Activated CD4-positive, alpha-beta T cell treated with anti-CD3 and anti-CD28 coated beads, Interleukin-2, amount 10 ng/mL, durations not matched to agents 7 days and 5 days (primary cell): ENCODE data around the gene TXNRD3. TPM values are rescaled to one million over a fixed set of nuclear protein-coding genes. Genes with fewer than 3 reads are reported as not detected.

Source experiments
- CTCF ChIA-PET: fragments of 350-600 bp; sonication (Branson Sonifier 250); formaldehyde crosslinking; loops from one replicate; lab custom pipeline; 2021; ENCODE audit warnings: antibody characterized with exemption; lab: Charles Lee
- POLR2A ChIA-PET: fragments of 350-600 bp; sonication (Branson Sonifier 250); formaldehyde crosslinking; loops from one replicate; lab custom pipeline; 2021; ENCODE audit warnings: antibody characterized with exemption; lab: Charles Lee
- DNase-seq: peaks from one replicate; pipeline ENCODE4 v3.0.0-alpha.2; 2020
- H3K27ac Mint-ChIP-seq: one replicate; pipeline ENCODE4 v1.8.0; 2021; ENCODE audit warnings: mild to moderate bottlenecking, moderate library complexity, mixed read lengths
- H3K27me3 Mint-ChIP-seq: one replicate; pipeline ENCODE4 v1.8.0; 2021; ENCODE audit warnings: mixed read lengths
- H3K36me3 Mint-ChIP-seq: one replicate; pipeline ENCODE4 v1.8.0; 2021; ENCODE audit warnings: low read depth, mixed read lengths
- H3K4me1 Mint-ChIP-seq: one replicate; pipeline ENCODE4 v1.8.0; 2021; ENCODE audit warnings: mixed read lengths
- H3K4me3 Mint-ChIP-seq: one replicate; pipeline ENCODE4 v1.8.0; 2021; ENCODE audit warnings: mild to moderate bottlenecking, moderate library complexity, mixed read lengths
- H3K9me3 Mint-ChIP-seq: one replicate; pipeline ENCODE4 v1.8.0; 2021; ENCODE audit warnings: mixed read lengths
- total RNA-seq, 2 experiments: library from RNA; stranded (reverse); gene quantifications; one replicate each; pipeline ENCODE4 v1.2.3, GENCODE V29; 2021

The TXNRD3 gene
- 1 to 10 TPM in 1 of 2 experiments, under 1 TPM in 1; 0.94 to 1.3 TPM for total RNA-seq

GRCh38 chr3:126654571-126655383 lies at the start of gene TXNRD3:
TSS of gene TXNRD3 (minus strand) at chr3:126655124.
- Mint-ChIP-seq H3K36me3 (no peaks in the 10 kb centered on the region), H3K4me1 (peaks cover 6% of the 10 kb centered on the region), H3K9me3 (no peaks in the 10 kb centered on the region), H3K4me3 (peak within 1 kb of the TSS; percentile 77), H3K27ac (peak within 1 kb of the TSS; percentile 54), H3K27me3 (peaks cover 10% of the 10 kb centered on the region)
- peak; percentile 73 for DNase-seq
- ChIA-PET POLR2A (no interaction called here), CTCF (interaction anchor here (0.6 to 0.9 kb wide), 4 partner anchors 10 to 1138 kb away, joined by 3 read pairs; no protein-coding TSS in a partner anchor)

- POLR2A ChIA-PET: no interaction called here
- Mint-ChIP-seq H3K27ac (peak within 1 kb of the TSS; percentile 84), H3K4me3 (peak within 1 kb of the TSS; percentile 94), H3K36me3 (no peaks in the 10 kb centered on the region), H3K27me3 (peaks cover 22% of the 10 kb centered on the region), H3K4me1 (peaks cover 17% of the 10 kb centered on the region), H3K9me3 (no peaks in the 10 kb centered on the region)
- CTCF ChIA-PET: interaction anchor here (0.6 to 1.3 kb wide), 3 partner anchors 24 to 844 kb away, joined by 3 to 4 read pairs (median 3); no protein-coding TSS in a partner anchor
- DNase-seq: peak; percentile 96
Measured at GRCh38 chr3:126703512-126704493, 48.9 kb upstream of the TXNRD3 start, which contains the start of gene CHCHD6. TSS of gene CHCHD6 (plus strand) at chr3:126704240. CDS start at chr3:126704313, 73 bp downstream.

- Mint-ChIP-seq H3K9me3 (no peaks in the 10 kb centered on the region), H3K27me3 (peaks cover 45% of the 10 kb centered on the region), H3K36me3 (no peaks in the 10 kb centered on the region), H3K4me3 (no peak overlapping the region), H3K4me1 (peaks cover 9% of the 10 kb centered on the region), H3K27ac (no peak overlapping the region)
- DNase-seq: no peak
- CTCF ChIA-PET: no interaction called here
- POLR2A ChIA-PET: no interaction called here
Measured at GRCh38 chr3:126699011-126699410, 44.1 kb upstream of the TXNRD3 start.

- no peak for DNase-seq
- Mint-ChIP-seq H3K4me3 (no peak overlapping the region), H3K27me3 (peaks cover 47% of the 10 kb centered on the region), H3K36me3 (no peaks in the 10 kb centered on the region), H3K9me3 (no peaks in the 10 kb centered on the region), H3K4me1 (no peaks in the 10 kb centered on the region), H3K27ac (no peak overlapping the region)
- CTCF ChIA-PET: interaction anchor here (1.0 kb wide), 1 partner anchor 9 kb away, joined by 5 read pairs; no protein-coding TSS in a partner anchor
- POLR2A ChIA-PET: no interaction called here
Measured at GRCh38 chr3:126696701-126697267, 41.9 kb upstream of the TXNRD3 start.

GRCh38 chr3:126693921-126694320 lies 39.0 kb upstream of the TXNRD3 start:
- ChIA-PET CTCF (interaction anchor here (1.3 kb wide), 1 partner anchor 9 kb away, joined by 3 read pairs; no protein-coding TSS in a partner anchor), POLR2A (no interaction called here)
- Mint-ChIP-seq H3K4me3 (no peak overlapping the region), H3K27ac (no peak overlapping the region), H3K9me3 (no peaks in the 10 kb centered on the region), H3K4me1 (peaks cover 2% of the 10 kb centered on the region), H3K36me3 (no peaks in the 10 kb centered on the region), H3K27me3 (peaks cover 41% of the 10 kb centered on the region)
- no peak for DNase-seq

- H3K36me3 Mint-ChIP-seq: no peaks in the 10 kb centered on the region
- ChIA-PET POLR2A (no interaction called here), CTCF (interaction anchor here (1.6 kb wide), 1 partner anchor 13 kb away, joined by 4 read pairs; no protein-coding TSS in a partner anchor)
- H3K27me3 Mint-ChIP-seq: peaks cover 48% of the 10 kb centered on the region
- no peak overlapping the region for H3K27ac Mint-ChIP-seq
- H3K4me1 Mint-ChIP-seq: peaks cover 2% of the 10 kb centered on the region
- no peaks in the 10 kb centered on the region for H3K9me3 Mint-ChIP-seq
- H3K4me3 Mint-ChIP-seq: no peak overlapping the region
- DNase-seq: no peak
Measured at GRCh38 chr3:126692858-126693257, 37.9 kb upstream of the TXNRD3 start.

GRCh38 chr3:126691765-126692164 lies 36.8 kb upstream of the TXNRD3 start:
- H3K27ac Mint-ChIP-seq: no peak overlapping the region
- ChIA-PET CTCF (interaction anchor here (1.6 kb wide), 1 partner anchor 12 kb away, joined by 4 read pairs; no protein-coding TSS in a partner anchor), POLR2A (no interaction called here)
- DNase-seq: no peak
- H3K27me3 Mint-ChIP-seq: peaks cover 46% of the 10 kb centered on the region
- no peaks in the 10 kb centered on the region for H3K36me3 Mint-ChIP-seq
- H3K9me3 Mint-ChIP-seq: no peaks in the 10 kb centered on the region
- H3K4me3 Mint-ChIP-seq: no peak overlapping the region
- peaks cover 2% of the 10 kb centered on the region for H3K4me1 Mint-ChIP-seq

GRCh38 chr3:126685493-126685892 lies 30.6 kb upstream of the TXNRD3 start:
- POLR2A ChIA-PET: no interaction called here
- H3K4me1 Mint-ChIP-seq: no peaks in the 10 kb centered on the region
- peaks cover 12% of the 10 kb centered on the region for H3K27me3 Mint-ChIP-seq
- H3K4me3 Mint-ChIP-seq: no peak overlapping the region
- H3K9me3 Mint-ChIP-seq: no peaks in the 10 kb centered on the region
- no peak for DNase-seq
- no peaks in the 10 kb centered on the region for H3K36me3 Mint-ChIP-seq
- CTCF ChIA-PET: interaction anchor here (0.9 kb wide), 1 partner anchor 9 kb away, joined by 3 read pairs; no protein-coding TSS in a partner anchor
- no peak overlapping the region for H3K27ac Mint-ChIP-seq

- H3K27me3 Mint-ChIP-seq: peaks cover 12% of the 10 kb centered on the region
- H3K9me3 Mint-ChIP-seq: no peaks in the 10 kb centered on the region
- H3K4me3 Mint-ChIP-seq: no peak overlapping the region
- POLR2A ChIA-PET: no interaction called here
- no peaks in the 10 kb centered on the region for H3K4me1 Mint-ChIP-seq
- H3K27ac Mint-ChIP-seq: no peak overlapping the region
- no peak for DNase-seq
- H3K36me3 Mint-ChIP-seq: no peaks in the 10 kb centered on the region
- CTCF ChIA-PET: interaction anchor here (0.9 kb wide), 1 partner anchor 9 kb away, joined by 3 read pairs; no protein-coding TSS in a partner anchor
Measured at GRCh38 chr3:126685021-126685420, 30.1 kb upstream of the TXNRD3 start.

GRCh38 chr3:126684218-126684751 lies 29.4 kb upstream of the TXNRD3 start:
- no peaks in the 10 kb centered on the region for H3K9me3 Mint-ChIP-seq
- H3K4me3 Mint-ChIP-seq: no peak overlapping the region
- H3K27me3 Mint-ChIP-seq: peaks cover 10% of the 10 kb centered on the region
- H3K27ac Mint-ChIP-seq: no peak overlapping the region
- H3K36me3 Mint-ChIP-seq: no peaks in the 10 kb centered on the region
- CTCF ChIA-PET: no interaction called here
- POLR2A ChIA-PET: no interaction called here
- DNase-seq: no peak
- no peaks in the 10 kb centered on the region for H3K4me1 Mint-ChIP-seq

- Mint-ChIP-seq H3K36me3 (no peaks in the 10 kb centered on the region), H3K27me3 (peaks cover 6% of the 10 kb centered on the region), H3K4me1 (peaks cover 5% of the 10 kb centered on the region), H3K4me3 (no peak overlapping the region), H3K27ac (no peak overlapping the region), H3K9me3 (no peaks in the 10 kb centered on the region)
- ChIA-PET POLR2A (no interaction called here), CTCF (no interaction called here)
- DNase-seq: no peak
Measured at GRCh38 chr3:126683069-126683468, 28.1 kb upstream of the TXNRD3 start.

- Mint-ChIP-seq H3K4me3 (no peak overlapping the region), H3K4me1 (peaks cover 5% of the 10 kb centered on the region), H3K27me3 (peaks cover 3% of the 10 kb centered on the region), H3K9me3 (no peaks in the 10 kb centered on the region), H3K36me3 (no peaks in the 10 kb centered on the region), H3K27ac (no peak overlapping the region)
- no peak for DNase-seq
- CTCF ChIA-PET: interaction anchor here (0.6 kb wide), 1 partner anchor 21 kb away, joined by 3 read pairs; no protein-coding TSS in a partner anchor
- POLR2A ChIA-PET: no interaction called here
Measured at GRCh38 chr3:126682009-126682408, 27.1 kb upstream of the TXNRD3 start.
